ENCODE data around the gene EPS8L2.

The EPS8L2 gene

DNA sequence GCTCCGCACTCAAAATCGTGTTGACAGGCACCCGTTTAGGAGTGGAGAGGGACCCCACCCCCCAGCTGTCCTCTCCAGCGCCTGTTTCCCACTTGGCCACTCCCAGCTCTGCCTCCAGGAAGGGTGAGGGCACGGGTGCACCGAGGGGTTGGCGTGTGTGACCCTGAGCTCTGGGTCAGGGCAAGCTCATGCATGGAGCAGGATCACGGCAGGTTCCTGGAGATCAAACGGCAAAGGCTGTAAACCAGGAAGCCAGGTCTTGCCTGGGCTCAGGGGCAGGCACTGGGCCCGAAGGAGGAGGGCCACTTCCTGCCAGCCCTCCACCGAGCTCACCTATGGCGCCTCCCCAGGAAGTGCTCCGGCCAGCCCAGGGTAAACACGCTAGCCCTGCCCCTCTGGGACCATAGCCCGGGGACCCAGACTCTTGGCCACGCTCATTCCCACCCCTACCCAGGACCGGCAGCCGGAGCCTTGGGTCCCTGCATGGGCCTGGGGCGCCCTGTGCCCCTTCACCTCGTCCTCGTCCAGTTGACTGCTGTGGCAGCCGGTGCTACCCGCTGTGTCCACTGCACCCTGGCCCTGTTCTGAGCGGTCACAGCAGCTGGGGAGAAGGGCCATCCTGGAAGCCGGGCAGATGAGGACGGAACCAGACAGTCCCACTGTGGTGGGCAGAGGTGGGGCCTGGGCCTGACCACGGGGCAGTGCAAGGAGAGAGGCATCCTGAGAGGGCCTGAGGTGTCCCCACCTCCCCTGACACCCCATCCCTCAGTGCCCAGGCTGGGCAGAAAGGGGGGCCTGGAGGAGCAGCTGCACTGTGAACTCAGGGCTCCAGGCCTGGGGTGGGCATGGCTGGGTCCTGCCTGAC is 1.0 kb upstream of the EPS8L2 start:
- DNase-seq, result no peak

DNA sequence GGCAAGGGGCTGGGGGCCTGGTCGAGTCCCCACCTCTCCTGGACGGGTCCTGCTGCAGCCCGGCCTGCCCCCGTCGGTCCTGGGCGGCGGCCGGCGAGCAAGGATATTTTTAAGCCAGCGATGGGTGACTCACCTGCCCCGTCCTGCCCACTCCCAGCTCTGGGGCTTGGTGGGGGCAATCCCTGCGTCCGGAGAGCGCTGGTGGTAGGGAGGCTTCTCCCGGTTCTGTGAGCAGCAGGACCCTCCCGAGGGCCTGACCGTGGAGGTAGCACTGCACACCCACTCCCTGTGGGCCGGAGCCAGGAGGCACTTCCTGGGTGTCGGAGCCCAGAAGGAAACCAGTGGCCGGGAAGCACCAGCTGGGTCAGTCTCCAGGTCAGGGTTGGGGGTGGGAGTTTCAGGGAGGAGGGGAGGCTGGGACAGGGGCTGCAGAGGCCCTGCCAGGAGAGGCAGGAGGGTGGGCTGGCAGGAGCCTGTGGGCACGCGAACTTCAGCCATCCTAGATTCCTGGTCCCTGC is 467 bp downstream of the EPS8L2 start:
- DNase-seq, result no peak

DNA sequence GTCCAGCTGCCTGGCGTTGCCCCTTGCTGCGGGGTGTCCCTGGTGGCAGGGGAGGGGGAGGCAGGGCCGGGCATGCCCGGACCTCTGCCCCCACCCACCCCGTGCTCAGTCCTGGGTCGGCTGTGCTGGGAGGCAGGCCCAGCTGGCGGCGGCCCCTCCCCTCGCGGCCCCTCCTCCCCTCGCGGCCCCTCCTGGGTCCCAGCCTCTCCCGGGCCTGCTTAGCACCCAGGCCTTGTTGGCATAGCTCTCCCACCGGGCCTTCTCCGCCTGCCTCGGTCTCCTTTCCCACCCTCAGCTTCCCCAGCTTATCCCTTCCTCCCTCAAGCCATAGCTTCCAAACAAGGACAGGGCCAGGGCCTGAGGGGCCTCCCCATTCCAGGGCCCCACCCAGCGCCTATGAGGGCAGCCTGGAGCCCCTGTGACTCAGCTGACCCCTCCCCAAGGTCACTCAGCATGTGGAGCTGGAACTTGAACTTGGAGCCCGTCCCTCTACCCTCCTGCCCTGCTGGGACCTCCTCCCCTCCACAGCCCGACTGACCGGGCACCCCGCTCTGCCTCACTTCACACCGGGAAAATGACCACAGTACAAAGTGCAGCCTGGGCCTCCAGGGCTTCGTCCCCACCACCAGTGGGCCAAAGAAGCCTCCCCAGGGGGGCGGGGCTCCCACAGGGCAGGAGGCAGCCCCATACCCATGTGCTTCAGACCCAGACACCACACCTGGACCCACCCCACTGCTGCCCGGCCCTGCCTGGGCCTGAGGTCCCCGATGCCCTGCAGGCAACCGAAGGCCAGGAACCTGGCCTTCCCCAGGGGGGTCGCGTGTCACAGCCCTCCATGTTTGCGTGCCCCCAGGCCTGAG is 1.2 kb downstream of the EPS8L2 start:
- no peak for DNase-seq

DNA sequence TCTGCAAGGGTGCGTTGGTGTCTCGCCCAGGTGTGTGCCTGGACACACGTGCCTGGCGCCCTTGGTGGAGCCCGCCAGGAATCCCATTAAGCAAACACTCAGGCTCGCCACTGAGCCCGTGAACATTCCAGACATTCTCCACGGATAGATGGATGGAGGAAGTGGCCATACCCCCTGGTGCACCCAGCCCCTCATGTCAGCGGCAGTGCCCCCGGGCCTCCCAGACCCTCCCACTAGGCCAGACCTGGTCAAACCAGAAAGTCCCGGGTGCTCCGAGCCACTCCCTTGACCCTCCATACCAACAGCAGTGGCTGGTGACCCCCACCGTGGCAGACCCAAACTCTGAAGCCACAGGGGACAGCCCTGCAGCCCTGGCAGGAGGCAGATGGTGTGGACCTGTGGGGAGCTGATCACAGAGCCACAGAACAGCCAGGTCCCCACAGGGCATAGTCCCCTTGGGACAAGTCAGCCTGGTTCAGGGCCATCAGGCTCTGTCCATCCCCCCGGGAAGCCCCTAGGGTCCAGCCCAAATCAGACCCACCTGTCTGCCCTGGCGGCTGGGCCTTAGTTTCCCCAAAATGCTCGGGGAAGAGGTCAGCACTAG is 1.9 kb downstream of the EPS8L2 start:
- DNase-seq, result no peak

DNA sequence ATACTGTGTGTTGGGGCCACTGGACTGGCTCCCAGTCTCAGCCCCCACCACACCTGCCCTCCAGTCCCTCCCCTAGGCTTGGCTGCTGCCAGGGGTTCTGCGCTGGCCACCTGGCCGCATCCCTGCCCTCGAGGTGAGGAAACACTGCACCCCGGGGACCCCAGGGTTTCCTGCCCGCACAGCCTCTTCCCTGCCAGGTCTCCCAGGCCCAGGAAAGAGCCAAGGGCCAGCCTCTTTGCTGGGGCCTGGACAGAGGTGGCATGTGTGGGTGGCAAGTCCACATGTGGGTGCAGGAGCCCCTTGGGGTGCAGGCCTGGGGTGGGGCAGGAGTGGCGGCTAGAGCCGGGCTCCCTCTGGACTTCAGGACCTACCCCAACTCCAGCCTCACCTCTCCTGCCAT is 2.5 kb downstream of the EPS8L2 start:
- DNase-seq, result no peak

DNA sequence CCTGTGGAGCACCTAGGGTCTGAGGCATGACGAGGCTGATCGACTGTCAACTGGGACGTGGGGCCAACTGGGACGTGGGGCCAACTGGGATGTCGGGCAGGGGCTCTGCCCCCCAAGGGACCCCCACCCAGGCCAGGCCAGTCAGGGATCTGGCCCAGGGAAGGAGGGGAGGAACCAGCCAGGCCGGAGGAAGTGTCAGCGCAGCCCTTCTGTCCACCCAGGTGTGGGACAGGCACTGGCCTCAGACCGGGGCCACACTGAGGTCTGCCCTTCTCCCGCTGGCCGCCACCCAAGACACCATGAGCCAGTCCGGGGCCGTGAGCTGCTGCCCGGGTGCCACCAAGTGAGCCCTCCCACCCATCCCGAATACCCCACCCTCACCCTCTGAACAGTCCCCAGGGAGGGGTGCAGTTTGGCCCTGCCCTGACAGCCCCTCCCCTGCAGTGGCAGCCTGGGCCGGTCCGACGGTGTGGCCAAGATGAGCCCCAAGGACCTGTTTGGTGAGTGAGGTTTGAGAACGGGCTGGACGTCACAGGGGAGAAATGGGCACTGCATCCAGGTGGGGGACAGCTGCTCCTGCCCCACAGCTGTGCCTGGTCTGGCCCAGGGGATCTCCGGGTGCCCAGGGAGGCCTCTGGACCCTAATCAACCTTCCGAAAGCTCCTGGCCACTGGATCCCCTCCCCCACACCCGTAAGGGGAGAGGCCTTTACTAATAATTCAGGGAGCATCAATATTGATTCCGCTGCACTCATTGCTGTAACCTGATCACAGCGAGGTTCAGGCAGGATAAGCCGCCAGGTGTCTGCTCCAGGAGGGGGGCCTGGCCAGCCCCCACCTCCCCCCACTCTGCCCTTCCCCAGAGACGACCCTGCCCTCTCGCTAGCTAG is 3.3 kb downstream of the EPS8L2 start:
- no peak for DNase-seq

DNA sequence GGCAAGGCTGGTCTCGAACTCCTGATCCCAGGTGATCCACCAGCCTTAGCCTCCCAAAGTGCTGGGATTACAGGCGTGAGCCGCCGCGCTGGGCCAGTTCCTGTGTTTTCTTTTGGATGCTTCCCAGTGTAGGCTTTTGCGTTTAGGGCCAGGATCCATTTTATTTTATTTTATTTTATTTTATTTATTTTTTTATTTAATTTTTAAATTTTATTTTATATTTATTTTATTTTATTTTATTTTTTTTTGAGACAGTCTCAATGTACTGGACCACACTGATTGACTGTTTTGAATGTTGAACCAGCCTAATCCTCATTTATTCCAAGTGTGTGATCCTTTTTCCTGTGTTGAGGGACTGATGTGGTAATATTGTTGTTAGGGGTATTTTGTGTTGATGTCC is 8.4 kb downstream of the EPS8L2 start:
- DNase-seq, result no peak

DNA sequence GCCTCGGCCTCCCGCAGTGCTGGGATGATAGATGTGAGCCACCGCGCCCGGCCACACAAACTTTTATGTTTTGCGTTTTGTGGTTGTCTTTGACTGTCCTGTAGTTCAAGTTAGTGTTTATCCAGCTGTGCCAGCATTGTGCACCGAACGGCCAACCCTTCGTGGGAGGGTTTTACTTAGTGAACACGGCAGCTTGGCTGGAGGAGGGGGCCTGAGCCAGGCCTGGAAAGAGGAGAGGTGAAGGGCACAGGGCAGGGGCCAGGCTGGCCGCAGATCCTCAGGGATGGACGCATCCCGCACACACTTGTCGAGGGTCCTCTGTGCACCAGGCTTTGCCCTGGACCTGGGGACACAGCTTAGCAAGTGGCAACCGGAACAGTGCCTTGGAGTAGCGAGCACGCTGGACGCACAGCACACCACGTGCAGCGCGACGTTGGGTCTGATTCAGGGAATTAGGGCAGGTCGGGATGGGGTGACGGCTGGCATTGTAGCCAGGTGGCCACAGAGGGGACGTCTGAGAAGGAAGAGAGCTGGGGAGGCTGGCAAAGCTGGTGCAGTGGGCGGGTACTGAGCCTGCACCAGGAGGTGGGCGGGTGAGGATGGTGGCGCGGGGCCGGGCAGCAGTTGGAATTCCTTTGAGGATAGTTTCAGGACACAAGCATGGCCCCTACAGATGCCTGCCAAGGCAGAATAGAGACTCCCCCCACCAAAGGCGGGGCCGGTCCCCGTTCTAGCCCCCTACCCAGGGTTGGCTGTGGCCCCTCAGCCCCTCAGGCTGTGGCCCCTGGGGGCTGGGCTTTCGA is 13.4 kb downstream of the EPS8L2 start:
- DNase-seq, result no peak

DNA sequence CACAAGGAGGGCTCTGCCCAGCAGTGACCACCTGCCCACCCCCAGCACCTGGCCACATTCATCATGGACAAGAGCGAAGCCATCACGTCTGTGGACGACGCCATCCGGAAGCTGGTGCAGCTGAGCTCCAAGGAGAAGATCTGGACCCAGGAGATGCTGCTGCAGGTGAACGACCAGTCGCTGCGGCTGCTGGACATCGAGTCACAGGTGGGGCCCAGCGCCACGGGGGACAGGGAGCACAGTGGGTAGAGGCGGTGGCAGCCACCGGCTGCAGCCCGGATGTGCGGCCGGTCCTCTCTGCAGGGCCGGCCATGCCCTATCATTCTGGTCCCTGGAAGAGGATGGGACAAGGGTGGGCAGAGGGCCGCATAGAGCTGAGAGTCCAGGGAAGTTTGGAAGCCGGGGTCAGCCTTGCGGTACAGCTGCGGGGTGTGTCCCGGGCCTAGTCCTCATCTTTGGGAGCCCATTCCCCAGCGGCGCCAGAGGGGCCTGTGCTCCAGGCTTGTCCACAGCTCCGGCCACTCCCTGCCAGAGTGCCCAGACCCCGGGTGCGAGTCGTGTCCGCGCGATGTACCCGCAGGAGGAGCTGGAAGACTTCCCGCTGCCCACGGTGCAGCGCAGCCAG is 14.1 kb downstream of the EPS8L2 start:
- no peak for DNase-seq

DNA sequence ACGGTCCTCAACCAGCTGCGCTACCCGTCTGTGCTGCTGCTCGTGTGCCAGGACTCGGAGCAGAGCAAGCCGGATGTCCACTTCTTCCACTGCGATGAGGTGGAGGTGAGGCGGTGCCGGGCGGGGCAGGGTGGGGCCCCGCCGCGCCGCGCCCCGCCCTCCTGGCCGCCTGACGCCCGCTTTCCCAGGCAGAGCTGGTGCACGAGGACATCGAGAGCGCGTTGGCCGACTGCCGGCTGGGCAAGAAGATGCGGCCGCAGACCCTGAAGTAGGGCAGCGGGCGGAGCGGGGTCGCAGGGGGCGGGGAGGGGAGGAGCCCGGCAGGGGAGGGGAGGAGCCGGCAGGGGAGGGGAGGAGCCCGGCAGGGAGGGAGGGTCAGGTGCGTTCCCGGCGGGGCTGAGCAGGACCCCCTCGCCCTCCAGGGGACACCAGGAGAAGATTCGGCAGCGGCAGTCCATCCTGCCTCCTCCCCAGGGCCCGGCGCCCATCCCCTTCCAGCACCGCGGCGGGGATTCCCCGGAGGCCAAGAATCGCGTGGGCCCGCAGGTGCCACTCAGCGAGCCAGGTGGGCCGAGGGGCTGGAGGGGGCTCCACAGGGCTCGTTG is 14.7 kb downstream of the EPS8L2 start:
- peak; percentile 78 for DNase-seq

DNA sequence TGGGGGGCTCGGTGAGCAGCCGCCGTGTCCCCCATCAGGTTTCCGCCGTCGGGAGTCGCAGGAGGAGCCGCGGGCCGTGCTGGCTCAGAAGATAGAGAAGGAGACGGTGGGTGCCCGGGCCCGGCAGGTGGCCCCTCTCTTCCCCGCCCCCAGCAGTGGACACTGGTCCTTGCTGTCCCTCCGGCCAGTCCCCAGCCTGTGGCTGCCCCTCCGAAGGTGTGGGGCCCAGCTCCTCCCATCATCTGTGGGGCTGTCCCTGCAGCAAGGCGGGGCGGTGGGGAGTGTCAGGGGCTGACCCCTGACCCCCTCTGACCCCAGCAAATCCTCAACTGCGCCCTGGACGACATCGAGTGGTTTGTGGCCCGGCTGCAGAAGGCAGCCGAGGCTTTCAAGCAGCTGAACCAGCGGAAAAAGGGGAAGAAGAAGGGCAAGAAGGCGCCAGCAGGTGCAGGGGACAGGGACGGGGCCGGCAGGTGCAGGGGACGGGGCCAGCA is 15.3 kb downstream of the EPS8L2 start:
- no peak for DNase-seq

DNA sequence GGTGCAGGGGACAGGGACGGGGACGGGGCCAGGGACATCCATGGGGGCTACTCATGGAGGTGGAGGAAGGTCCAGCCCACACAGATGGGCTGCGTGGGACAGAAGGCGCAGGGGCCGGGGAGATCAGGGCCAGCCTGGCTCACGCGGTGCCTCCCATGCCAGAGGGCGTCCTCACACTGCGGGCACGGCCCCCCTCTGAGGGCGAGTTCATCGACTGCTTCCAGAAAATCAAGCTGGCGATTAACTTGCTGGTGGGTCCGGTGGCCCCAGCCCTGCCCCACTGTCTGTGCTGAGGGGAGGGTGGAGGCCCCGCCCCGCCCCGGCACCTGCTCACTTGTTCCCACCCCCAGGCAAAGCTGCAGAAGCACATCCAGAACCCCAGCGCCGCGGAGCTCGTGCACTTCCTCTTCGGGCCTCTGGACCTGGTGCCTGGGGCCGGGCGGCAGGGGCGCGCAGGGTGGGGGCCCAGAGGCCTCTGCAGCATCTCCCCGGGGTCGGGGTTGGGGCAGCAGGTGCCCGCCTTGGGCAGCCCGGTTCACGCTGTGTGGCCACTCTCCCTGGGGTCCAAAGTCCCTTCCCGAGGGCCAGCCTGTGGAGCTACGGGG is 15.8 kb downstream of the EPS8L2 start:
- DNase-seq, result peak; percentile 75

DNA sequence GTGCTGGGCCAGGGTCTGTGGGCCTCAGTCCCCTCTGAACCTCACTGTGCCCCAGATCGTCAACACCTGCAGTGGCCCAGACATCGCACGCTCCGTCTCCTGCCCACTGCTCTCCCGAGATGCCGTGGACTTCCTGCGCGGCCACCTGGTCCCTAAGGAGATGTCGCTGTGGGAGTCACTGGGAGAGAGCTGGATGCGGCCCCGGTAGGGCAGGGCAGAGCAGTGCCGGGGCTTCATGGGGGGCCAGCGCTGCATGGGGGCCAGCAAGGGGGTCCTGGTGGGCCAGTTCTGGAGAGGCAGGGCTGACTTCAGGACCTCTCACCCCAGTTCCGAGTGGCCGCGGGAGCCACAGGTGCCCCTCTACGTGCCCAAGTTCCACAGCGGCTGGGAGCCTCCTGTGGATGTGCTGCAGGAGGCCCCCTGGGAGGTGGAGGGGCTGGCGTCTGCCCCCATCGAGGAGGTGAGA is 16.3 kb downstream of the EPS8L2 start:
- DNase-seq, result no peak

DNA sequence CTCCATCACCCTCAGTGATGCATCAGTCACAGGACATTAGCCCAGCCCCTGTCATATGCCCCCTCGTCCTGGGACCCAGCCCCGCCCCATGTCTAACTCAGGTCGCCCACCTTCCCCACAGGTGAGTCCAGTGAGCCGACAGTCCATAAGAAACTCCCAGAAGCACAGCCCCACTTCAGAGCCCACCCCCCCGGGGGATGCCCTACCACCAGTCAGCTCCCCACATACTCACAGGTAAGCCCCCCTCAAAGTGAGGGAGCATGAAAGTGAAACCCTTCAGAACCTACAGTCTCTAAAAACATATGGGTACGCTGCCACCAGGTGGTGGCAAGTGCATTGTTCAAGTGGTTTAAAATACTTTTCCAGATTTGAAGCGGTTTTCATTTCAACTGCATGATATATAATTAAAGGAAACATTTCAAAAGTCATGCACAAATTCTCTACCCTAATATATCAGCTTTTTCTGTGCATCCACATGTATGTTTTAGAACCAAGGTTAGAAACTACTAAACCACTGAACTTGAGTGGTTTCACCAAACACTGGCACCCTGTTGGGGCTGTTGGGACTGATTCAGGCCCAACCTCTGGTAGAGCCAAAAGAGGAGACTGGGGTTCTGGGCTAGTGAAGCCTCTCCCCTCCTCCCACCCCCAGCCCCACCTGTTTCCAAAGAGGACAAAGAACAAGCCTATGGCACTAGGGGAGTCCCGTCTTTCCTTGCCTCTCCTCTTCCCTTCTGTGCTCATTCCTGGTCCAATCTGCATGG is 17.3 kb downstream of the EPS8L2 start:
- DNase-seq, result peak; percentile 77

DNA sequence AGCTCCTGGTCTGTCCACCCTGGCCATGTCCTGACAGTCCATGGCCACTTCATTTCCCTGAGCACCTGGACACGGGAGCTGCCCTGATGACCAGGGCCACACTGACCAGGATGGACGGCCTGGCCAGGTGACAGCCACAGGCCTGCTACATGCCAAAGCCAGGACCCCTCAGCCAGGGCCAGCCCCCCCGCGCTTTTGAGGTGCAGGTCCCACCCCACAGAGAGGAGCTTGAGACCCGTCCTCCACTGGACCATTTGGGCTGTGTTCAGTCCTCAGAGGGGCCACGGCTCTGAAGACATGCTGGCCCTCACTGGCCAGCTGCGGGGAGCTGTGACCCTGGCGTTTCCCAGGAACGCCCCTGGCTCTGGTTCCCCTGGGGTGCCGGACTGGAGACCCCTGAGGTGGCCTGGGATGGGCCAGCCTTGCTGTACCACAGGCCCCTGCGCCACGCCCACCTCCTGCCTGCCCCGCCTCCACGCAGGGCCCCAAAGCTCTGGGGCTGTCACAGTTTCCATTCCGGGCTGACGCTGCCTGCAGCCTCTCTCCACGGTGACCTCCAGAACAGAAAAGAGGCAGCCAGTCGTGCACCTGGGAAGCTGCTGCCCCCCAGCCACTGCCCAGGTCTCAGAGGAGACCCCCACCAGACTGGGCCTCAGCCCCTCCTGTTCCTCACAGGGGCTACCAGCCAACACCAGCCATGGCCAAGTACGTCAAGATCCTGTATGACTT is 18.2 kb downstream of the EPS8L2 start:
- no peak for DNase-seq

DNA sequence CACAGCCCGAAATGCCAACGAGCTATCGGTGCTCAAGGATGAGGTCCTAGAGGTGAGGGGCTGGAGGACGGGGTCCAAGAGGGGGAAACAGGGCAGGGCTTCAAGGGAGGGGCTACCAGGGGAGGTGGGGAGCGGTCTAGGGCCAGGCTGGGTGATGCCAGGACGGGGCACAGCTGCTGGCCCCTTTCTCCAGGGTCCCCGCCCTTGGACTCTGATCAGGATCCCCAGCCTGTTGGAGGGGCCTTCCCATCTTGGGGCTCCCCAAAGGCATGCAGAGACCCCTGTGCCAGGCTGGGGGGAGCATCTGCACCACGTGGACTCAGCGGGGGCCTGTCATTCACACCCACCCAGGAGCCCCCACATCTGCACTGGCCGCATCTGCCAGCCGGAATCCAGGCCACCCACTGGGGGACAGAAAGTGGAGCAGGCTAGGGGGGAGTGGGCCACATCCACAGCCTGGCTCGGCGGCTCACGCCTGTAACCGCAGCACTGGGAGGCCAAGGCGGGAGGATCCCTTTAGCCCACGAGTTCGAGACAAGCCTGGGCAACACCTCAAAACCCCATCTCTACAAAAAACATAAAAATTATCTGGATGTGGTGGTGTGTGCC is 18.9 kb downstream of the EPS8L2 start:
- no peak for DNase-seq

DNA sequence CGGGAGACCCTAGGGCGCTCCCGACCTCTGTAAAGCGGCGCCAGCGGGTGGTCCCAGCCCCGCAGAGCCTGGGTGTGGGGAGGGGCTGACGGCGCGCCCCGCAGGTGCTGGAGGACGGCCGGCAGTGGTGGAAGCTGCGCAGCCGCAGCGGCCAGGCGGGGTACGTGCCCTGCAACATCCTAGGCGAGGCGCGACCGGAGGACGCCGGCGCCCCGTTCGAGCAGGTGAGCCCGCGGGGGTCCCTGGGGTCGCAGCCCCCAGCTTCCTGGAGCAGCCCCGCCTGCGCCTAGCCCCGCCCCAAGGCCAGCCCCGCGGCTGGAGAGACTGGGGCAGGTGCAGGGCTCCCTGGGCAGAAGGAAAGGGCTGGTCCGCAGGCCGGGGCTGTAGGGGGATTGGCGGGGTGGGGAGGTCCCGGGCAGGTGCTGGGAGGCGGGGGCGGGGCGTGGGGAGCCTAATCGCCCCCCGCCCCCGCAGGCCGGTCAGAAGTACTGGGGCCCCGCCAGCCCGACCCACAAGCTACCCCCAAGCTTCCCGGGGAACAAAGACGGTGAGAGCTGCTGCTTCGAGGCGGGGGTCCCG is 19.7 kb downstream of the EPS8L2 start:
- DNase-seq, result peak; percentile 73

Data from activated CD8-positive, alpha-beta memory T cell treated with anti-CD3 and anti-CD28 coated beads for 24 hours (primary cell).